T-helper 17 cell (primary cell): ENCODE data around the gene SLA2. TPM values are rescaled to one million over a fixed set of nuclear protein-coding genes. Genes with fewer than 3 reads are reported as not detected.
"Not testable (repeated sequence)": the region's sequence is repeated elsewhere in the genome, so short reads cannot be mapped to it uniquely, and the experiment has no call there.

Source experiments
- ATAC-seq: fragments of 150-1000 bp; cut with Tn5 transposase; 2 replicates; pipeline ENCODE4 v1.10.0; 2021; ENCODE audit warnings: mild to moderate bottlenecking, moderate library complexity
- DNase-seq, 3 donors: peaks; one replicate each; pipeline versions ENCODE4 v3.0.0 to v3.0.0-alpha.2; 2020 to 2021
- H3K9me3 ChIP-seq: one replicate; pipeline ENCODE4 v1.7.0; 2013; ENCODE audit warnings: low read length, mild to moderate bottlenecking; ENCODE audit not compliant: control insufficient read depth, poor library complexity, severe bottlenecking
- H3K27ac Mint-ChIP-seq: one replicate; pipeline ENCODE4 v1.8.0; 2022; ENCODE audit warnings: mild to moderate bottlenecking, moderate library complexity, mixed read lengths
- H3K27me3 Mint-ChIP-seq: one replicate; pipeline ENCODE4 v1.8.0; 2022; ENCODE audit warnings: mixed read lengths
- H3K36me3 Mint-ChIP-seq: one replicate; pipeline ENCODE4 v1.8.0; 2022; ENCODE audit warnings: low read depth, mixed read lengths
- H3K4me1 Mint-ChIP-seq: one replicate; pipeline ENCODE4 v1.8.0; 2022; ENCODE audit warnings: mild to moderate bottlenecking, mixed read lengths
- H3K4me3 Mint-ChIP-seq: one replicate; pipeline ENCODE4 v1.8.0; 2022; ENCODE audit warnings: mild to moderate bottlenecking, moderate library complexity, mixed read lengths
- total RNA-seq, 4 donors: library from RNA in 2 of 4; stranded (reverse) in 2 of 4; gene quantifications; one replicate each; pipeline ENCODE4 v1.2.3 and lab custom pipeline; 2022 to 2026

The SLA2 gene
- total RNA-seq, 2 donors from 2014 or later = 31.4 to 46.8 TPM

- Mint-ChIP-seq H3K36me3 (peaks cover 3% of the 10 kb centered on the region), H3K4me1 (peaks cover 28% of the 10 kb centered on the region), H3K27ac (peak within 1 kb of the TSS; percentile 97), H3K4me3 (peak within 1 kb of the TSS; percentile 98), H3K27me3 (no peaks in the 10 kb centered on the region)
- no peaks in the 10 kb centered on the region for H3K9me3 ChIP-seq
- DNase-seq (peak; percentile 72 to 92 (median 86)), ATAC-seq (peak; percentile 79)
Measured at GRCh38 chr20:36573103-36573797, 72.7 kb downstream of the SLA2 start, which contains the start of gene TGIF2. Gene TGIF2, plus strand, starts transcription at chr20:36573597. Its CDS starts 5,178 bp downstream, at chr20:36578775.

- peak; percentile 61 for ATAC-seq
- Mint-ChIP-seq H3K27me3 (no peaks in the 10 kb centered on the region), H3K27ac (peak overlapping the region; percentile 96), H3K4me1 (peaks cover 28% of the 10 kb centered on the region), H3K4me3 (peak overlapping the region; percentile 90), H3K36me3 (peaks cover 3% of the 10 kb centered on the region)
- DNase-seq = peak; percentile 30 to 44 (median 33)
- no peaks in the 10 kb centered on the region for H3K9me3 ChIP-seq
Measured at GRCh38 chr20:36572701-36573102, 73.3 kb downstream of the SLA2 start.

GRCh38 chr20:36571564-36572504 lies 74.2 kb downstream of the SLA2 start:
- peaks cover 3% of the 10 kb centered on the region for H3K36me3 Mint-ChIP-seq
- ATAC-seq (no peak), DNase-seq (no peak)
- H3K27ac Mint-ChIP-seq = peak overlapping the region; percentile 96
- H3K9me3 ChIP-seq = no peaks in the 10 kb centered on the region
- peaks cover 28% of the 10 kb centered on the region for H3K4me1 Mint-ChIP-seq
- no peaks in the 10 kb centered on the region for H3K27me3 Mint-ChIP-seq
- peak overlapping the region; percentile 90 for H3K4me3 Mint-ChIP-seq

DNA sequence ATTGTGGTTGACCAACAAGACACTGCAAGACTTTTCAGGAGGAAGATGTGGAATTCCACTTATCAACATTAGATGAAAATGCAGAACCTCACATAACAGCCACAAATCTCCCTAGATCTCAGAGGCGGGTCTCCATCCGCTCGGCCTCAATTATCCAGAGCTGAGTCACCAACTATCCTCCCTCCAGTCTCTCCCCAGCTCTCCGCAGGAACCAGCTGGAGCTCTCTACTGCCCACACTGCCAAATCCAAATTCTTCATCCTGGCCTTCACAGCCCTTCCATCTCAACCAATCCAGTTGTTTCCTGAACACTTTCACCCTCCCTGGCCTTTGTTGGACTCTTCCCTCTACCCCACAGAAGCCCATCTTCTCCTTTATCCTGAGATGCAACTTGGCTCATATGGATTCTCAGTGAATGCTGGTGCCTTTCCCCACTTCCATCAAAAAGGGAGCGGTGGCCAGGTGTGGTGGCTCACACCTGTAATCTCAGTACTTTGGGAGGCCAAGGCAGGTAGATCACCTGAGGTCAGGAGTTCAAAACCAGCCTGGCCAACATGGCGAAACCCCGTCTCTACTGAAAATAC lies 76.1 kb downstream of the SLA2 start:
- Mint-ChIP-seq H3K4me3 (no peak overlapping the region), H3K27ac (peak overlapping the region; percentile 76), H3K27me3 (no peaks in the 10 kb centered on the region), H3K4me1 (peaks cover 14% of the 10 kb centered on the region), H3K36me3 (peaks cover 3% of the 10 kb centered on the region)
- H3K9me3 ChIP-seq = peaks cover 4% of the 10 kb centered on the region
- no peak for ATAC-seq
- no peak for DNase-seq

DNA sequence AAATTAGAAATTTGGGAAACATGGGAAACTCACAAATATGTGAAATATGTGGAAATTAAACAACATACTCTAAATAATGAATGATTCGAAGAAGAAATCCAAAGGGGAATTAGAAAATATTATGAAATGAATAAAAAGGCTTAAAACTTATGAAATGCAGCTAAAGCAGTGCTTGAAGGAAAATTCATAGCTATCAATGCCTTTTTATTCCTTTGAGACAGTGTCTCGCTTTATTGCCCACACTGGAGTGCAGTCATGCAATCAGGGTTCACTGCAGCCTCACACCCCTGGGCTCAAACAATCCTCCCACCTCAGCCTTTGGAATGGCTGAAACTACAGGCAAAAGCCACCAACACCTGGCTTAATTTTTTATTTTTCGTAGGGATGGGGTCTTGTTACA lies 80.5 kb downstream of the SLA2 start:
- Mint-ChIP-seq H3K4me1 (peaks cover 3% of the 10 kb centered on the region), H3K27me3 (no peaks in the 10 kb centered on the region), H3K36me3 (no peaks in the 10 kb centered on the region), H3K27ac (no peak overlapping the region), H3K4me3 (no peak overlapping the region)
- ATAC-seq (no peak), DNase-seq (no peak)
- peaks cover 4% of the 10 kb centered on the region for H3K9me3 ChIP-seq

DNA sequence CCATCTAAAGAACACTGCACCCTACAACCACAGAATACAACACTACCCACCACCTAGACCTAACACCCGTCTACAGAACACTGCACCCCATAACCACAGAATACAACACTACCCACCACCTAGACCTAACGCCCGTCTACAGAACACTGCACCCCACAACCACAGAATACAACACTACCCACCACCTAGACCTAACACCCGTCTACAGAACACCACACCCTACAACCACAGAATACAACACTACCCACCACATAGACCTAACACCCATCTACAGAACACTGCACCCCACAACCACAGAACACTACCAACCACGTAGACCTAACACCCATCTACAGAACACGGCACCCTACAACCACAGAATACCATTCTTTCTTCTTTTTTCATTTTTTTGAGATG lies 81.3 kb downstream of the SLA2 start:
- H3K36me3 Mint-ChIP-seq, DNase-seq, H3K4me1 Mint-ChIP-seq, H3K4me3 Mint-ChIP-seq, H3K27ac Mint-ChIP-seq, ATAC-seq, H3K27me3 Mint-ChIP-seq, H3K9me3 ChIP-seq: not testable (repeated sequence)

DNA sequence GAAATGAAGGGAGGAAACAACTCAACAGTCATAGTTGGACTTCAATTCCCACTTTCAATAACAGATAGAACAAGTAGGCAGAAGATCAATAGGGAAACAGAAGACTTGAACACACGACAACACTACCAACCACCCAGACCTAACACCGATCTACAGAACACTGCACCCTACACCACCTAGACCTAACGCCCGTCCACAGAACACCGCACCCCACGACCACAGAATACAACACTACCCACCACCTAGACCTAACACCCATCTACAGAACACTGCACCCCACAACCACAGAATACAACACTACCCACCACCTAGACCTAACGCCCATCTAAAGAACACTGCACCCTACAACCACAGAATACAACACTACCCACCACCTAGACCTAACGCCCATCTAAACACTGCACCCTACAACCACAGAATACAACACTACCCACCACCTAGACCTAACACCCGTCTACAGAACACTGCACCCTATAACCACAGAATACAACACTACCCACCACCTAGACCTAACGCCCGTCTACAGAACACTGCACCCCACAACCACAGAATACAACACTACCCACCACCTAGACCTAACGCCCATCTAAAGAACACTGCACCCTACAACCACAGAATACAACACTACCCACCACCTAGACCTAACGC lies 81.8 kb downstream of the SLA2 start:
- not testable (repeated sequence) for DNase-seq, H3K36me3 Mint-ChIP-seq, H3K27ac Mint-ChIP-seq

DNA sequence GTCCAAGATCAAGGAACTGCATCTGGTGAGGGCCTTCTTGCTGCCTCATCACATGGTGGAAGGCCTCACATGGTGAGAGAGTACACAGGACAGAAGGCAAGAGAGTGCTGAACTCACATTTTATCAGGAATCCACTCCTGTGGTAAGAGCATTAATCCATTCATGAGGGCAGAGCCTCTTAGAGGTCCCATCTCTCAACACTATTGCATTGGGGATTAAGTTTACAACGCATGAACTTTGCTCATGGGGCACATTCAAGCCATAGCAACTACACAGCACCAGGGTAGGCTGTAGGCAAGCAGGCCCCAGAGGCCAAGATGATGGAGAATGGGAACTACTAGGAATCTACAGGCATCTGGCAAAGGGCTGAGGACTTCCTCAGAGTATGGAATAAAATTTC lies 82.6 kb downstream of the SLA2 start:
- no peak for ATAC-seq
- no peaks in the 10 kb centered on the region for H3K27me3 Mint-ChIP-seq
- no peak overlapping the region for H3K4me3 Mint-ChIP-seq
- peaks cover 3% of the 10 kb centered on the region for H3K4me1 Mint-ChIP-seq
- no peaks in the 10 kb centered on the region for H3K36me3 Mint-ChIP-seq
- no peak overlapping the region for H3K27ac Mint-ChIP-seq
- no peak for DNase-seq
- peaks cover 4% of the 10 kb centered on the region for H3K9me3 ChIP-seq

More for the DNA sequence above, 81.8 kb downstream of the SLA2 start:
- not testable (repeated sequence) for H3K9me3 ChIP-seq, H3K27me3 Mint-ChIP-seq, H3K4me1 Mint-ChIP-seq, ATAC-seq, H3K4me3 Mint-ChIP-seq

- Mint-ChIP-seq H3K27ac (no peak overlapping the region), H3K27me3 (no peaks in the 10 kb centered on the region), H3K4me3 (no peak overlapping the region), H3K4me1 (peaks cover 3% of the 10 kb centered on the region), H3K36me3 (no peaks in the 10 kb centered on the region)
- ATAC-seq = no peak
- DNase-seq = no peak
- H3K9me3 ChIP-seq = peaks cover 4% of the 10 kb centered on the region
Measured at GRCh38 chr20:36562724-36563123, 83.3 kb downstream of the SLA2 start.

Other genes with a start within 250 kb of the SLA2 start
- gene MYL9, start 104.7 kb downstream of the SLA2 start, total RNA-seq = 100 to 1,000 TPM in 1 of 2 donors, 1 to 10 TPM in 1; 3.4 to 125 TPM
- gene TGIF2, start 72.6 kb downstream of the SLA2 start, total RNA-seq = 10 to 100 TPM; 32.8 to 38.5 TPM
- gene RAB5IF, start 40.4 kb downstream of the SLA2 start, total RNA-seq = 10 to 100 TPM; 66.3 to 71.0 TPM
- gene NDRG3, start 99.9 kb upstream of the SLA2 start, total RNA-seq = 10 to 100 TPM; 25.5 to 26.0 TPM
- gene DSN1, start 127.6 kb upstream of the SLA2 start, total RNA-seq = 1 to 10 TPM; 9.0 to 9.7 TPM
- not detected for gene TLDC2, start 229.9 kb upstream of the SLA2 start, total RNA-seq